MM.1S (cell line): Measurements from ENCODE around the gene COP1.

Experiments
- CTCF ChIP-seq: fragments of 300-600 bp; sonication (generic); IDR thresholded peaks from 2 replicates; pipeline ENCODE4 v1.5.1; 2016; ENCODE audit warnings: antibody characterized with exemption, low read length, mixed read lengths
- EZH2phosphoT487 ChIP-seq: fragments of 300-600 bp; sonication (generic); IDR thresholded peaks from 2 replicates; pipeline ENCODE4 v1.6.1; 2018; ENCODE audit warnings: antibody characterized with exemption, low read length

- TF ChIP-seq EZH2phosphoT487 (no peak), CTCF (no peak)
Observed at GRCh38 chr1:175981128-175981527, 226.0 kb downstream of the COP1 start.
